HG03025 (cell line): Measurements from ENCODE around the gene PRRT4.

ENCODE experiments used
- ATAC-seq: cut with Tn5 transposase; IDR thresholded peaks from one replicate; pipeline ENCODE4 v1.9.1; 2021; ENCODE audit warnings: mild to moderate bottlenecking, moderate library complexity; ENCODE audit not compliant: unreplicated experiment, low FRiP score

Gene PRRT4

GRCh38 chr7:128396357-128396756, 34.9 kb upstream of the PRRT4 start:
- ATAC-seq: no peak

DNA sequence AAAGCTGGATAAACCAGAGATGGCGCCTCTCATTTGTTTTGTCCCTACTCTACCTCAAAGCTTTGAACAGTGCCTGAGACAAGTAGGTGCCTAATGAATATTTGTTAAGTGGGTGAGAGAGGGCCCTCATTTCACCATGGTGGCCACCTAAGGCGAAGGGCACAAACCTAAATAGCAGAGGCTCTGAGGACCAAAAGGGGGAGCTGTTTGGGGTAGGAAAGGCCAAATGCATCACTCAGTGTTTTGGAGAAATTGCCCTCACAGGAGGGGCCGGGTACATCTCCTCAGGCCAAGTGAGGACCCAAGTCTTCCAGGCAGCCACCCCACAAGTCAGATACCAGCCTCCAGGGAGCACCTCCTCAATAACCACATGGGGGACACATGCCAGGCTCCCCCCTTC, 34.3 kb upstream of the PRRT4 start:
- ATAC-seq: no peak

DNA sequence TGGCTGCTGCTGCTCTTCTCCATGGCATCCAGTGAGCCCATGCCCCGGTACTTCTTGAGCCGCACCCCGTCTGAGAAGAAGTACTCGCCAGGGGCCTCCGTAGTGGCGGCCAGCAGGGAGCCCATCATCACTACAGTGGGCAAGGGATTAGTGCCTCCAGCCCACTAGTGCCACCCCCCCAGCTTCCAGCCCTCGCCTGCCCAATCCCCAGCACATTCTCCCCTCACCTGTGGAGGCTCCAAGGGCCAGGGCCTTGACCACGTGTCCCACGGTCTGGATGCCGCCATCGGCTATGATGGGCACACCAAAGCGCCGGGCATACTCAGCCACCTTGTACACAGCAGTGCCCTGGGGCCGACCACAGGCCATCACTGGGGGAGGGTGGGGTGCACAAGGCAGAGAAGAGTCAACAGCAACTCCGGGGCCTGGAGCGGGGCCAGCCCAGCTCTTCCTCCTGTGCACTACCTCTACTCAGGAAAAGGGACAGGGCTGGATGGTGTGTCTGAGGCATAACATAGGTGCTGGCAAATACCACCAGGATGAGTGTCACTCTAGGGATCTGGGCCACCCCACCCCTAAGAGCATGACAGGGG, 33.5 kb upstream of the PRRT4 start:
- ATAC-seq: no peak

GRCh38 chr7:128393526-128394330, 32.2 kb upstream of the PRRT4 start:
- ATAC-seq: no peak

GRCh38 chr7:128392446-128393327, 31.2 kb upstream of the PRRT4 start:
- ATAC-seq: no peak

GRCh38 chr7:128391805-128392204, 30.3 kb upstream of the PRRT4 start:
- no peak for ATAC-seq

- ATAC-seq: no peak
Observed at GRCh38 chr7:128390871-128391565, 29.5 kb upstream of the PRRT4 start.

GRCh38 chr7:128389618-128390329, 28.3 kb upstream of the PRRT4 start:
- no peak for ATAC-seq

GRCh38 chr7:128389085-128389617, 27.7 kb upstream of the PRRT4 start:
- no peak for ATAC-seq

- ATAC-seq: no peak
Observed at GRCh38 chr7:128388145-128388485, 26.6 kb upstream of the PRRT4 start.

DNA sequence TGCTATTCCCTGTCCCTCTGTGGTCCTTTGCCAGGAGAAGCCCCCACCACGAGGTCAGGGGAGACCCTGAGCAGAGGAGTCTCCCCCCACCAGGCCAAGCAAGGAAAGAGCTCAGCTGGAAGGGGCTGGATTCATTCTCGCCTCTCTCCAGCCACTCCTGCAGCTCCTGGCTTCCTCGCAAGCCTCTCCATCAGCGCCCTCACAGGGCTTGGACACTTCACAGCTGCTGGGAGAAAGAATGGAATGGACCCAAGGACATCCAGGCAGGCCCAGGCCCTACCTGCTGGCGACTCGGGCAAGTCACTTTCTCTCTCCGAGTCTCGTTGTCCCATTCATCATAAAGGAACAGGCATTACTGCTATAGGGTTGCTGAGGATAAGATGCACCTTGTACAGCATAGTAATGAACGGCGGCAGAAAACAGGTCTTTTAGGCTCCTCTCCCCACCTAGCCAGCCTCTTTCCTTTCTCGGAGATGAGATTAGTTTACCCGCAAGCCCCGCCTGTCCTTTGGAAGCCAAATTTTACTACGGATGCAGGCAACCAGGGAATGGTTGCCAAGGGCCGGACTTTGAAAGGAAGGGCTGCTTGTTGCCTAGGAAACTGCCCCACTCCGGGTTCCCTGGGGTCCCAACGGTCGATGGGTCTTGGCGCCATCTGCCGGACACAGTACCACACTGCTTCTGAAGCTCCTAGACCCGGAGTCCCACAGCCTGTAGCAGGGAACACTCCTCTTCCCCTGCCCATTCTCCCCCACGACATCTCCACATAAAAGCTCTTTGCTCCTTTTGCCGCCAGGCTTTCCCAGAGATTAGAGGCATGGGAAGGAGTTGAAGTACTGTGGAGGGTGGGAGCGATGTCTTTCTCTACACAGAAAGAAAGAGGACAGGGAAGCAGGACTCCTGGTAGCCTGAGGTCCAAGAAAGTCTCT, 26.0 kb upstream of the PRRT4 start:
- ATAC-seq: no peak

DNA sequence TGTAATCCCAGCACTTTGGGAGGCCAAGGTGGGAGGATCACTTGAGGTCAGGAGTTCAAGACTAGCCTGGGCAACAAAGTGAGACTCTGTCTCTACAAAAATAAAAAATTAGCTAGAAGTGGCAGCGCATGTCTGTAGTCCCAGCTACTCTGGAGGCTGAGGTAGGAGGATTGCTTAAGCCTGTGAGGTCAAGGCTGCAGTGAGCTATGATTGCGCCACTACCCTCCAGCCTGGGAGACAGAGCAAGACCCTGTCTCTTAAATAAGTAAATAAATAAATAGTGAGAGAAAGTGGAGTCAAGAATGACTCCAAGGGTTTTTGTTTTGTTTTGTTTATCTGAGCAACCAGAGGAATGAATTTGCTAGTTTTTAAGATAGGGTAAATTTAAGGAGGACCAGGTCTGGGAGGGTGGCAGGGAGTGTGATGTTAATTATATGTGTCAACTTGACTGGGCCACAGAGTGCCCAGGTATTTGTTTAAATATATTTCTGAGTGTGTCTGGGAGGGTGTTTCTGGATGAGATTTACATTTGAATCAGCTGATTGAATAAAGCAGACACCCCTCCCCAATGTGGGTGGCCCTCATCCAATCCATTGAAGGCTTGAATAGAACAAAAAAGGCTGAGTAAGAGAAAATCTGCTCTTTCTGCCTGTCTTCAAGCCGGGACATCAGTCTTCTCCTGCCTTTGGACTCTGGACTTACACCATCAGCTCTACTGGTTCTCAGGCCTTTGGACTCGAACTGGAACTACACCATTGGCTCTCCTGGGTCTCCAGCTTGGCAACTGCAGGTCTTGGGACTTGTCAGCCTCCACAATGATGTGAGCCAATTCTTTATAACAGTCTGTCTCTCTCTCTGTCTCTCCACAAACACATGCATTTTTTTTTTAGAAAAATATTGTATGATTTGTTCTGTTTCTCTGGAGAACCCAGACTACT, 24.8 kb upstream of the PRRT4 start:
- ATAC-seq: no peak

DNA sequence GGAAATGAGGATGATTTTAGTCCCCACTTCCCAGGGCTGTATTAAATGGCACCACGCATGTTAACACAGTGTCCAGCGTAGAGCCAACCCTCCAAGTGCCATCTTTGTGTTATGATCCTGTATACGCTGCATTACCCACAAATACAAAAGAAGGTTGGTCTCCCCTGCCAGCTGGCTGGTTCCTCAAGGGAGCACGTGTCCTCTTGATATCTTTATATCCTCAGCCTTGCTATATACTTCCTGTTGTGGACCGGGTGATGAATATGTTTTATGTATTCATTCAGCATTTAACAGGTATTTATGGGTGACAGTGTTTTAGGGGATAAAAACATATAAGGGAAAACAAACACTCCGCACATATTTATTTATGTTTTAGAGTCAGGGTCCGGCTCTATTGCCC, 23.2 kb upstream of the PRRT4 start:
- no peak for ATAC-seq

DNA sequence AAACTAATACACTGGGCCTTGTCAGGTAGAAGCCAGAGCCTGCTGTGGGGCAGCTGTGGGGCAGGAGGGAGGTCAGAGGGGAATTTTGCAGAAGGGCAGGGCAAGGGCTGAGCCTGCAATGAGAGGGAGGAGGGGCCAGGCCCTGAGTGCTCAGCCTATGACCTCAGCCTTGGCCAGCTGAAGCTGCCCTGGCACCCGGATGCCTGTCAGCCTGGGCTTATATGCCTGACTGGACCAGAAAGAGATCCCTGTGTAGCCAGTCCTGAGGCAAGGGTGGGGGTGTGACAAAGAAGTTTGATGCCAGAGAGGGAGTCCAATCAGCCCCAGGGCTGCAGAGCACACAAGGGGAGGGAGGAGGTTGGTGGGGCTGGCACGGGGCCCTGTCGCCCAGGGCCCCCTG, 22.3 kb upstream of the PRRT4 start:
- ATAC-seq: no peak

DNA sequence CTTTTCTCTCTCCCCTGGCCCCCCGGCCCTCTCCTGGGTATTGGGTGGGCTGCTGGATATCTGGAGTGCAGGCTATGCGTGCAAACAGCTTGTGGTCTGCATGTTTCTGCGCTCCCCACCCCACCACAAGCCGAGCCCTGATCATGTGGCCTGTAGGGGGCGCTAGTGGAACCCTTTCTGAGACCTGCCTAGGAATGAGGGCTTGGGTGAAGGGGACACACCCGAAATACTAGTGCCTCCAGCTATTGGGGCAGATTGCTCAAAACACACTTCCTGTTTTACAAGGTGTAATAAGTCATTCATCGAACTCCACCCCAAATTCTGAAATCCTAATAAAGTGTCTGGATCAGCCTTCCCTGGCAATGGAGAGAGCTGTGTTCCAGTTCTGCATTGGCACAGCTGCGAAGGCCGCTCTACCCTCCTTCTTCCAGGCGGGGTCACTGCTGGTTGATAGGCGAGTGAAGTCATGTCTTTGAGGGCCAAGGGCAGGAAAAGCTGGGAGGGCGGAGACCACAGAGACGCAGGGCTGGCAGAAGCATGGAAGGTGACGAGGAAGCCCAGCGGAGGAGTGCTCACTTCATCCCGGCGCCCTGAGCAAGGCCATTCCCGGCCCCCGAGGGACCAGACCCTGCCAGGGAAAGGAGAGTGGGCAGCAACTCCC, 19.8 kb upstream of the PRRT4 start:
- no peak for ATAC-seq

DNA sequence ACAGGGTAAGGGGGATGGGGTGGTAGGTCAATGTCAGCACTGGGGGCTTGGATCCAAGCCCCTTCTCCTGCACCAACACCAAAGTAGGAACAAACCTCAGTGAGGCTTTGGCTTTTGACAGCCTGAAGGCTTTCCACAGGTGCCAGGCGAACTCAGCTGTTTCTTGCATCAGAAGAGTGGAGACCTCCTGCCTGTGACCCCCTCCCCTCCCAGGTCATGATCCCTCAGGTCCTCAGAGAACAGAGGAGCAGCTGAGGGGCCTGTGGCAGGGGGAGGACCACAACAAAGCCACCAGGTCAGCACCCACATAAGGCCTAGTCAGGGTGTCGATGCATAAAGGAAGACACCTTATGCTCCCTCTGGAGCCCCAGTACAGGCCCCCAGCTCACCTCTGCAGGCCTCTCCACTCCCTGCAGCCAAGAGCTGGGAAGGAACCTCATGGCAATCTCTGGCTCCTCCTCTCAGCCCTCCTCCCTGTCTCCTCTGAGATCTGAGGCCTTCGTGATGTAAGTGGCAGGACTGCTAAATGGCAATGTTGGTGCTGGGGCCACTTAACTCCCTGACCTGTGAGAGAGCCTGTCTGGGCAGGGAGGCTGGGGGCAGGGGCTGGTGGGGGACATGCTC, 19.1 kb upstream of the PRRT4 start:
- ATAC-seq: no peak
